Measurements from ENCODE around the gene RPS6KA1.

The RPS6KA1 gene

DNA sequence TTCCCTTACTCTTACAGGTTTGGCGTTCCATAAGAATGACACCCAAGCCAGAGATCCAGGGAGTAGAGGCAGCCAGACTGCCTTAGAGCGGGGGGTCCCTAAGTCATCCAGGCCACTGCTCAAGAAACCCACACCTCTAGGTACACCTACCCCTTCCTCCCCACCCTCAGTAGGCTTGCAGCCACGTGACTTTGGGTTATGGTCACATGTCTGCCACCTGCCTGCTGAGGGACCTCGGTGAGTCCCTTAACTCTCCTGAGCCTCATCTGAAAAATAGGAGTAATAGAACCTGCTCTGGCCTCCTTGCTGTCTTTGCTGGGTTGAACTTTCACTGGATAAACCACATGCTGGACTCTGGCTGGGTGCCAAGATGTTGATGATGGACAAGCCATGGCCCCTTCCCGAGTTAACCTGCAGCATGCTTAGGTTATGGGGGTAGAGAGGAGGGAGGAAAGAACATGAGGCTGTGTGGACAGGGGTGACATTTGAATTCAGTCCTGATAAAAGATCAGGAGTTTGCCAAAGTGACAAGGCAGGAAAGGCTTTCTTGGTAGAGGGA is 4.5 kb downstream of the RPS6KA1 start:
- no peak for FAIRE-seq

DNA sequence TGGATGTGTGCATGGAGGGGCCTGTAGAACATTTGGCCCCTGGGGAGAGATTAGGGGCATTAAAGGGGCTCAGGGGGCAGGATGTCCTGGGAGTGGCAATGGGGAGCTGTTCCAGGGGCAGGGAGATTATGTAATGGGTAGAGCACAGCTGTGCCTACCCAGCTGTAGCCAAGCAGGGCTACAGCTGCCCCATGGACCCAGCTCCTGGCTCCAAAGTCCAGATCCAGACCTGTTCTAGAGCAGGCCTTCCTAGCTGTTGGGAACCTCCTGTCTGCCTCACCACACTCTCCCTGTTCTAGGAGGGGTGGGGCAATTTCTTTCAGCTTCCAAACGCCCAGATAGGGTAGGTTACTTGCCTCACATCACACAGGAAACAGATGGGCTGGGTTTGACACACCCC is 5.6 kb downstream of the RPS6KA1 start:
- no peak for FAIRE-seq

DNA sequence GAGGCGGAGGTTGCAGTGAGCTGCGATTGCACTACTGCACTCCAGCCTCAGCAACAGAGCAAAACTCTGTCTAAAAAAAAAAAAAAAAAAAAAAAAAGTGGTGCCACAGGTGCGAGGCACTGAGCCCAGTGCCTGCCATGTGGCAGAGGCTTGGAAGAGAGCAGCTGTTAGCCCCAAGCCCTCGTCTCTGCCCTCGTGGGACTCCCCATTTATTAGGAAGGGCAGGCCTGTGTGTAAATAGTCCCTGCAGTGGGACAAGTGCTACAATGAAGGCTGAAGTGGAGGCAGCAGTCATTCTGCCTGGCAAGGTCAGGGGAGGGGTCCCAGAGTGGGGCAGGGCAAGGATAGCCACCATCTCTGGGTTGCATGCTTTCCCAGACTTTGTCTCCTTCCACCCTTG is 6.5 kb downstream of the RPS6KA1 start:
- FAIRE-seq, result no peak

DNA sequence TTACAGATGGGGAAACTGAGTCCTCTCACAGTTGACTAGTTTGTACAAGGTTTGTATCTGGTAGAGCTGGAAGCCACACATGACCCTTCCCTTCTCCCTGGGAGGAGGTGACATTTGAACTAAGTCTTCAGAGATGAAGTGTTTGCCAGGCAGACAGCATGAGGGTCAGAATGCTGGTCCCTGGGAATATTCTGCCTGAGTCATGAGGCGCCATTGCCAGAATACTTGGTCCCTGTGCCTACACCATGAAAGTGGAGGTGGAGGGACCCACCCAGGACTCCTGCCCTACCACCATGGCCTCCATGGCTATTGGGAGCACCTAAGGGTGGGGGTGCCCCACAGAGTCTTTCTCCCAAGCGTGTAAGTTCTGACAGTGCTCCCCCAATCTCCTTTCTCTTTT is 7.0 kb downstream of the RPS6KA1 start:
- no peak for FAIRE-seq

DNA sequence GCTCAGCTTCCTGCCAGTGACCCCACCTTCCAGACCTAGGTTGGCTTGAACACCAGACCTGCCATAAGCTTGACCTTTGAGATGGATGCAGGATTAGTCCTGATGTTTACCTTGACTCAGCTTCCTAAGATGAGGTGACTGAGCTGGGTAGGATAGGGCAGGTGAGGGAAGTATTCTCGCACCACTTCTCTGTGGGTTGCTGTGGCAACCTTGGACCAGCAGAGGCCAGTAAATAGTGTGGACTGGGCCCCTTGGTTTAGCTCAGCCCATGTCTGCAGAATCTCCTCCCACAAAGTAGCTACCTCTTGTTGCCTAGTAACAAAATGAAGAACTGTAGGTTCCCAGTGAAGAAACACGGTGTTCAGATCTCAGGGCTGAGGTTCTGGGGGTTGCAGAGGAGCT is 8.4 kb downstream of the RPS6KA1 start:
- no peak for FAIRE-seq

- no peak for FAIRE-seq
Measured at GRCh38 chr1:26538480-26539412, 9.2 kb downstream of the RPS6KA1 start.

GRCh38 chr1:26539722-26540121 is 10.2 kb downstream of the RPS6KA1 start:
- no peak for FAIRE-seq

GRCh38 chr1:26540351-26540750 is 10.8 kb downstream of the RPS6KA1 start:
- FAIRE-seq, result no peak

DNA sequence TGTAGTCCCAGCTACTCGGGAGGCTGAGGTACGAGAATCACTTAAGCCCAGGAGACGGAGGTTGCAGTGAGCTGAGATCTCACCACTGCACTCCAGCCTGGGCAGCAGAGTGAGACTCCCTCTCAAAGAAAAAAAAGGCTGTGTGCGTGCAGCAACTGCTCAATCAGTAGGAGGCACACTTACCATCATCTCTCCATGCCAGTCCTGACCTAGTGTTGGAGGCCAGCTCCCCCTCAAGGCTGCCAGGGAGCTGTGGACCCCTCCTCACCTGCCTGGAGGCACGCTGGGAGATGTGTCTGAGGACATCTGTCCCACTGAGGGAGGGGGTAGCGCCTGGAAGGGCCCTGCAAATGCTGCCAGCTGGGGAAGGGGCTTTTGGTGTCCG is 11.9 kb downstream of the RPS6KA1 start:
- FAIRE-seq, result no peak

DNA sequence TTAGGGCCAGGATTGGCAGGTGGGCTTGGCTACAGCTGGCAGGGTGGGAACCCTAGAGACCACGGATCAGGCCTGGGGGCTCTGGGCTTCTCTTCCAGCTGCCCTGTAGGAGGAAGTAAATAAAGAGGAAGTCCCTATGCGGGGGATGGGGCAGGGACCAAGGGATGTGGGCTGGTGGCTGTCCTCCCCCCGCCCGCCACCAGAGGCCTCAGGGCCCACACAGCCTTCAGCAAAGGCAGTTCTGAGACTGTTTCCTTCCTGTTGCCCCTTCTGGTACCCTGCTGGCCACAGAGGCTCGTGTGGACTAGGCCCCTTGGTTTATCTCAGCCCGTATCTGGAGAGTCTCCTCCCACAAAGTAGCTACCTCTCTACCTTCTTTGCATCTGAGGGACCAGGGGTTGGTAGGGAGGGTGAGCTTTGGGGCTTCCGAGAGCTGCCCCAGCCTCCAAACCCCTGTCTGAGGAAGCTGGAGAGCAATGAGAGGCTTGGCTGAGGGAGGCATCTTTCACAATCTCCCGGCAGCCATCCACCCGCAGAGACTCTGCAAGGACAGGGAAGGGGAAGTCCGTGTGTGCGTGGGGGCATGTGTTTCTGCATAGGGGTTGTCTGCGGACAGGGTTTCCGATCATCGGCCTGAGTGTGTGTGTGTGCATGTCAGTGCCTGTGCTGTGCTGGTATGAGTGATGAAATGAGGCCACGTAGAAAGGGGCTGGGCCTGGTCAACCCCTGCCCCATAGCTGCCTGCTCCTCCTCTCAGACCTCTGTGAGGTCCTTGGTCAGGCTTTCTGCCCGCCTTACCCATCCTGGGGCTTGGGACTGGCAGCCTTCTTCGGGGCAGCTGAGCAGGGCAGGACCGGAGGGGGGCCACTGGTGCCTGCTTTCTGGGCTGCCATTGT is 12.5 kb downstream of the RPS6KA1 start:
- no peak for FAIRE-seq

GRCh38 chr1:26542771-26543451 is 13.3 kb downstream of the RPS6KA1 start:
- FAIRE-seq, result no peak

DNA sequence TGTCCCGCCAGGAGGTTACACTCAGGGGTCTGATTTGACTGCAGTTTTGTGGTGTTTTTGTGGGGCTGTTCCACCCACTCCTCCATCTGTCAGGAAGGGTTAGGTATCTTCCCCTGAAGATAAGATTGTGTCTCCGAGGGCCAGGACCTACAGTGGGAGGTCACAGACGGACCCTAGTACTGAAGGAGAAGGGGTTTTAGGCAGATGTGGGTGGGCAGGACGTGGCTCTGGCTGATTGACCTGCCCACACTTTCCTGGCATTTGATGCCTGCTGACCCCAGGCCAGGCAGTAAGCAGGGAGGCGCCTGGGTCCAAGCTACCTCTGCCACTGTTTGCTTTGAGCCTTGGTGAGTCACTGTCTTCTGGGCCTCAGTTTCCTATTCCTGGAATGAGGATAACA is 13.9 kb downstream of the RPS6KA1 start:
- FAIRE-seq, result no peak

DNA sequence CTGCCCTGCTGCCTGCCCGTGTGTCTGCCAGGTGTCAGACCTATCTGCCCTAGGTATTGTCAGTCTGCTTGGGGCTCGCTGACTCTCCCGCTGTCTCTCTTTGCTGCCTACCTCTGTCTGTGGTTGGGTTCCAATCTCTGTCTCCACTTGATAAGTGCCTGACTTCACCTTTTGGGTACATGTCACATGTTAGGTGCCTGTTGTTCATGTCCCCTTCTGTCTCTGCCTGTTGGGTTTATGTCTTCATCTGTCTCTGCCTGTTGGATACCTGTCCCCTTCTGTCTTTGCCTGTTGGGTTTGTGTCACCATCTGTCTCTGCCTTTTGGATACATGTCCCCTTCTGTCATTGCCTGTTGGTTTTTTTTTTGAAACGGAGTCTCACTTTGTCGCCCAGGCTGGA is 14.6 kb downstream of the RPS6KA1 start:
- no peak for FAIRE-seq

- no peak for FAIRE-seq
Measured at GRCh38 chr1:26545969-26546323, 16.4 kb downstream of the RPS6KA1 start.

GRCh38 chr1:26546375-26546774 is 16.8 kb downstream of the RPS6KA1 start:
- FAIRE-seq, result no peak

- no peak for FAIRE-seq
Measured at GRCh38 chr1:26546819-26547218, 17.3 kb downstream of the RPS6KA1 start.

- no peak for FAIRE-seq
Measured at GRCh38 chr1:26548841-26549240, 19.3 kb downstream of the RPS6KA1 start.

DNA sequence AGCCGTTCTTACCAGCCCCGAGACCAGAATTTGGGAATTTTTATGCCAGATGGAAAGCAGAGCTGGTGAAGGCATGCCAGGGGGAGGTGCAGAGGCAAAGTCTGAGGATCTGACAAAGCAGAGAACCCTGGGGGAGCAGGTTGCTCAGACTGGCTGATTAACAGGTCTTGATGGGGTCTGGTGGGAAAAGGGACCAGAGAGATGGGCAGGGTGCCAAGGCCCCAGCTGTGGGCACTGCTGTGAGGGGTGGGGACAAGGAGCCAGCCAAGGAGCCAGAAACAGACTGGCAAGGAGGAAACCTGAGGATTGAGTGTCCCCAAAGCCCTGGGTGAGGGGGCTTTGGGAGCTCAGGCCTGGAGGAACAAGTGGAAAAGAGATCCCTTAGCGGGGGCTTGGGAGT is 21.4 kb downstream of the RPS6KA1 start:
- FAIRE-seq, result no peak

DNA sequence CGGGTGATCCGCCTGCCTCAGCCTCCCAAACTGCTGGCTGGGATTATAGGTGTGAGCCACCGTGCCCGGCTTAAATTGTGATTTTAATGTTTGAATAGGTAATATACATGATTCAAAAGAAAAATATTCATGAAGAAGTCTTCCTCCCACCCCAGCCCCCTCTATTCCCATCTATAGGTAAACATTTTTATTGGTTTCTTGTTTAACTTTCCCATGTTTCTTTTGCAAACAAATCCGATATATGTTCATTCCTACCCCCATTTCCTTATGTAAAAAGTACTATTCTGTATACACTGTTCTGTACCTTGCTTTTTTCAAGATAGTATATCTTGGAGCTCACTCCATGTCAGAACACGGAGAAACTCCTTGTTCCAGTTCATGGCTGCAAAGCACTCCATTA is 23.2 kb downstream of the RPS6KA1 start:
- FAIRE-seq, result no peak

DNA sequence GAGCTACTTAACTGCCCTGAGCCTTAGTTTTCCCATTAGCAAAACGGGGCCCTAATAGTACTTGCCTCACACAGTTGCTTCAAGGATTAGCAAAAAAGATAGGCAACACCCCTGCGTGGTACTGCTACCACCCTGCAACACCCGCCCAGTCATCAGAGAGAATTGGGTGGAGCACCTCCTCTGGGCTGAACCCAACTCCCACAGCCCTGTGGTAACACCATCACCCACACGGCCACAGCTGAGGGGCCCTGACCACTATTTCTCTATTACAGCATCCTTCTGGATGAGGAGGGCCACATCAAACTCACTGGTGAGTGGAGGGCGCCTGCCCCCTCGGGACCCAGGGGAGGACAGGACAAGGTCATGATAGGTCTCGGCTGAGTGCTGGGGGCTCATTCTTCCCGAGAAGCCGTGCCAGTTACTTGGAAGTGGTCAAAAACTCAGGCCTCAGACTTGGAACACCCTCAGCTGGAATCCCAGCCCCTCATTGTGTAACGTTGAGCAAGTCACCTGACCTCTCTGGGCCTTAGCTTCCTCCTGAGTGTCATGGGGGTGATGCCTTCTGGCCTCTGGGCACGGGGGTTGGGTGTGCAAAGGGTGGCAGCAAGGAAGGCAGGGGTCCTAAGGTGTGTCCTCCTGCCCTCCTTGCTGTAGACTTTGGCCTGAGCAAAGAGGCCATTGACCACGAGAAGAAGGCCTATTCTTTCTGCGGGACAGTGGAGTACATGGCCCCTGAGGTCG is 24.6 kb downstream of the RPS6KA1 start:
- no peak for FAIRE-seq

- no peak for FAIRE-seq
Measured at GRCh38 chr1:26554781-26555180, 25.2 kb downstream of the RPS6KA1 start.

DNA sequence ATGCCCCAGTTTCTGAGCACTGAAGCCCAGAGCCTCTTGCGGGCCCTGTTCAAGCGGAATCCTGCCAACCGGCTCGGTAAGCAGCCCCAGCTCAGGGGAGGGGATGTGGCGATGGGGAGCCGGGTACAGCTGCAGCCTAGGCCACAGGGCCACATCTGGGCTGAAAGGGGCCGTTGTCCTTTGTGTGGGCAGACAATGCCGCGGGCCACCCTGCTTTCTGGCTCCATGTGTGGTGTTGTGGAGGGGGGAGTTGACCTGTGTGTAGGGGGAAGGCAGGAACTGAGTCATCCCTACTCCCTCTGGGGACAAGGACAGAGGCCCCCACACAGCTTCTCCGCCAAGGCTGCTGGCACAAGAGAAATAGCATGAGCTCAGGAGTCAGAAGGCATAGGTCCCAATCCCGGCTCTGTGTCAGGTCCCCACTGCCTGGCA is 26.0 kb downstream of the RPS6KA1 start:
- FAIRE-seq, result no peak
